T1000 (cell line): ENCODE measurements around the gene H2AZ2.
"Not testable (repeated sequence)": the region's sequence is repeated elsewhere in the genome, so short reads cannot be mapped to it uniquely, and the experiment has no call there.

Experiments used
- DNase-seq: peaks from one replicate; lab custom pipeline; 2025; ENCODE audit warnings: mixed read lengths; lab: John Stamatoyannopoulos, UW

Gene H2AZ2

GRCh38 chr7:44814919-44815318 is 33.0 kb downstream of the H2AZ2 start:
- no peak for DNase-seq

DNA sequence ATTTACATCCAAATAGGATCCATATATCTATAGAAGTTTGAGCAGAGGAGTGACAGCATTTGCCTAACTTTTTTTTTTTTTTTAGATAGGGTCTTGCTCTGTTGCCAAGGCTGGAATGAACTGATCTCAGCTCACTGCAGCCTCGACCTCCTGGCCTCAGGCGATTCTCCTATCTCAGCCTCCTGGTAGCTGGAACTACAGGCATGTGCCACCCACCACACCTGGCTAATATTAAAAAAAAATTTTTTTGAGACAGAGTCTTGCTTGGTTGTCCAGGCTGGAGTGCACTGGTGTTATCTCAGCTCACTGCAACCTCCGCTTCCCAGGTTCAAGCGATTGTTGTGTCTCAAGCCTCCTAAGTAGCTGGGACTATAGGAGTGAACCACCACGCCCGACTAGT is 36.3 kb downstream of the H2AZ2 start:
- DNase-seq, result no peak

DNA sequence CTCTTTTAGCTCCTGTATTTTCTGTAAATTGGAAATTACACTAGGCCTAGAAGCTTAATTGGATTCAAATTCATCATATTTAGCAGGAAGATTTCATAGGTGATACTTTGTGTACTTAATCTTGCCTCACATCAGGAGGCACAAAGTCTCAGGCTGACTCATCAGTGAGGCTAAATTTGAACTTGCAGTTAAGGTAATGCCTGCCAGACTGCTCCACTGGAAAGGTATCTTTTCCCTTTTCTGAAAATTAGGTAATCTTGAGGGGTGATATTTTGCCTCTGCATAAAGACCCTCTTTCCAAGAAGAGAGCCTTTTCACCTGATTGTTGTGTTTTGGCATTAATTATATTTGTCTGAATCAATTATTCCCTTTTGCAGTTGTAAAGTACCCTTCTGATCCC is 36.8 kb downstream of the H2AZ2 start:
- DNase-seq, result no peak

DNA sequence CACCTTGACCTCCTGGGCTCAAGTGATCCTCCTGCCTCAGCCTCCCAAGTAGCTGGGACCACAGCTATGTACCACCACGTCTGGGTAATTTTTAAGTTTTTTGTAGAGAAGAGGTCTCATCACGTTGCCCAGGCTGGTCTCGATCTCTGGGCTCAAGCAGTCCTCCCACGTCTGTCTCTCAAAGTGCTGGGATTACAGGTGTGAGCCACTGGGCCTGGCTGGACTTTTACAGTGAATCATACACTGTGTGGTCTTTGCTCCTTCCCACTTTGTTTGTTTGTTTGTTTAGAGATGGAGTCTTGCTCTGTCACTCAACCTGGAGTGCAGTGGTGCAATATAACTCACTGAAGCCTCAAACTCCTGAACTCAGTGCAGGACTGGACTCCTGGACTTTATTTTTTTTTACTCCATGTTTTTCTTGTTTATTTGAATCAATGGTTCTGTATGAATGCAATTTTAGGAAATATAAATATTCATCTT is 38.9 kb downstream of the H2AZ2 start:
- no peak for DNase-seq

DNA sequence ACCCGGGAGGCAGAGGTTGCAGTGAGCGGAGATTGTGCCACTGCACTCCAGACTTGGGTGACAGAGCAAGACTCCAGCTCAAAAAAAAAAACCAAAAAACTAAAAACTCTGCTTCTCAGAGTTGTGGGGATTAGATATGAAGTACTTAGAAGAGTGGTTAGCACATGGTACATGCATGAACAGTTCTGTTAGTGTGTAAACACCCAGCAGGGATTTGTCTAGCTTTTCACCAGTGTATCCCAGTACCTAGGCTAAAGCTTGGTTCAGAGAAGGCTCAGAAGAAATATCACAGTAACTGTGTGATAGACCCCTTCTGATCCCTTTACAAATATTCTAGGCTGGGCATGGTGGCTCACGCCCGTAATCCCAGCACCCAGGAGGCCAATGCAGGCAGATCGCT is 41.9 kb downstream of the H2AZ2 start:
- no peak for DNase-seq

GRCh38 chr7:44803828-44804519 is 43.9 kb downstream of the H2AZ2 start:
- not testable (repeated sequence) for DNase-seq

GRCh38 chr7:44802418-44803025 is 45.4 kb downstream of the H2AZ2 start:
- DNase-seq, result no peak

- no peak for DNase-seq
These were observed 46.0 kb downstream of the H2AZ2 start for GRCh38 chr7:44801890-44802289.

- DNase-seq, result no peak
These were observed 47.9 kb downstream of the H2AZ2 start for GRCh38 chr7:44799939-44800338.

DNA sequence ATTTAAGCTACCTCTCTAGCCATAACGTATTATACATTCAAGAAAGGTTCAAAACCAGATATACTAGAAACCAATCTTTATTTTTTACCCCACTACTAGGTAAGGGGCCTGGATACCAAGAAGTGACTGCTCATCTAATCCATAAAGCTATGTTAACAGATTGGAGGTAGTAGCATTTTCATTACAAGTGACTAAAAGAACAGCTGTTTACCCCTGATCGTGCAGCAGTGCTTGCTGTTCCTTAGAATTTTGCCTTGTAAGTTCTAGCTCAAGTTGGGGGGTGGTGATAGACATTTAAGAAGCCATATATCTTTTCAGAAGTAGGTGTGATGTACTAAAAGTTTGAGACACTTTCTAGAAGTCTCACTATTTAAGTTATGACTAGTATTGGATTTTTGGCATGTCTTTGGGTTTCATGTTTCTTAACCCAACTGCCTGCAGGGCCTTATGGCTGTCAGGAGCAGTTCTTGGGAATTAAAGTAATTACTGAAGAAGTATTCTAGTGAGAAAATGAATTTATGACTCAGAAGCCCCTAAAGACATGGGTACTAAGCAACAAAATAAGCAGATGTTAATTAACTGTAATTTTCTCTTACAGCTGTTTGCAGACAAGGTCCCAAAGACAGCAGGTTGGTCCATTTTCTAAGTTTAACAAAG is 49.1 kb downstream of the H2AZ2 start:
- no peak for DNase-seq

DNA sequence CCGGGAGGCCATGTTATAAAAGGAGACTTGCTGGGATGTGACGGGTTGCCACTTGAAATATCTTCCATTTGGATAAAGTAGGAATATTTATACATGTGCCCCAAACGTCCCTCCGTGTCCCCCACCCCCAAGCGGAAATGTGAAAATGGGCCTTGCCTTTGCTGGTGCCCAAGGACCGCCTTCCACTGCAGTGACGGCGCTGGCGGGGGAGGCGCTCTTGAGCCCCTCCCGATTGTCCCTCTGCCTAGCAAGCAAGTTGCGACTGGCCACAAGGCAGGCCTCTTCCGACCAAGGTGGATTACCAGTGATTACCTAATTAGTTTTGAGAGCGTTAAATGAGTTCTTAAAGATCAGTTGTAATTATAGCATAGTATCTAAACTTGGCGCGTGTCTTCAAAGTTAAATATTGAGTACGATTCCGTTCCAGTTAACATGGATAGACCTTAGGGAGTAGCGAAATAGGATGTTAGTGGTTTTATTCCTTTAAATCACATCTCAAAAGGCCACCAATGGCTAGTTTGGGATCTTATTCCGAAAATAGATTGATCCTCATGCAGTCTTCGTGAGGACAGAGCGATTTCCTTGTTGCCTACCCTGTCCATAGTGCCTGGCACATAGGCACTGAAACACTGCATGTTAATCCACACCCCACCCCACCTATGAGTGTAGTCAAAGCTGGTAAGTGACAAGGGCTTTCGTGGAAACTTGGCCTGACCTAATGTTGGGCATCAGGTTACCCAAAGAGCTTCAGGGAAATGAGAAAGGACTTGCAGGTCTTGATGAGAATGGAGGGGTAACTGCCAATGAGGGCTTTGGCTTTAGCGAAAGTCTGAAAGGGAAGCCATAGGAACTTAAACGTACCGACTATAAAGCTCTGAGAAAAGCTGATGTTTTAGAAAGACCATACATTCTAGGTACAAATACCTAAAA is 50.3 kb downstream of the H2AZ2 start:
- peak; percentile 41 for DNase-seq

DNA sequence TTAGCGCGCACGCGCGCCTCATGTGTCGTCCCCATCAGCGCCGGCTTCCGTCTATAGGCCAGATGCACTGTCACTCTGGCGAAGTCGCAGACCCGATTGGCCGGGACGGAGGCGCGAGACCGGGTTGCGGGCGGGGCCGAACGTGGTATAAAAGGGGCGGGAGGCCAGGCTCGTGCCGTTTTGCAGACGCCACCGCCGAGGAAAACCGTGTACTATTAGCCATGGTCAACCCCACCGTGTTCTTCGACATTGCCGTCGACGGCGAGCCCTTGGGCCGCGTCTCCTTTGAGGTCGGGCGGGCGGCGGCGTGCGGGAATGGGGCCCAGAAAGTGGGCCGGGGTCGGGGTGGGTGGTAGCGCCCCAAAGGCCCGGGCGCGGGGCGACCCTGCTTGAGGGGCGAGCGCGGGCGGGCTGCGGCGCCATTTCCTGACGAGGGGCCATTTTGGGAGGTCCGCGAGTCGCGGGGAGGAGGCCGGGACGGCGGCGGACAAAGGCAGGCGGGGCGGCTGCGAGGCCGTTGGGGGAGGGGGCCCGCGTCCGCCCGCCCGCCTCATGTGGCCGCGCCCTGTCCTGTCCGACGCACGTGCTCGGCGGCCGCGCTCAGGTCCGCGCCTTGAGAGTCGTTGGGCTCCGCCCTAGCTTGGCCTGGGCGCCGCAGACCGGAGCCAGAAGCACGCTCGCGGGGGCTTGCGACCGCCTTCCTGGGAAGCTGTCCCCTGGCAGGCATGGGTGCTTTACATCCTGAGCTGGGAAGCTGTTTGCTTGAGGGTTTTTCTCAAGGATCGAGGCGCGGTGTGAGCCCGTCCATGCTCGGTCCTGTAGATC is 51.2 kb downstream of the H2AZ2 start, which contains the start of gene PPIA:
Gene PPIA, plus strand, starts transcription at position 178 of the 825 bp plus-strand sequence. Its CDS starts 44 bp downstream, at position 222.
- DNase-seq, result peak; percentile 97

GRCh38 chr7:44796034-44796503 is 51.8 kb downstream of the H2AZ2 start:
- DNase-seq, result no peak

- DNase-seq, result no peak
These were observed 53.6 kb downstream of the H2AZ2 start for GRCh38 chr7:44794331-44794730.

DNA sequence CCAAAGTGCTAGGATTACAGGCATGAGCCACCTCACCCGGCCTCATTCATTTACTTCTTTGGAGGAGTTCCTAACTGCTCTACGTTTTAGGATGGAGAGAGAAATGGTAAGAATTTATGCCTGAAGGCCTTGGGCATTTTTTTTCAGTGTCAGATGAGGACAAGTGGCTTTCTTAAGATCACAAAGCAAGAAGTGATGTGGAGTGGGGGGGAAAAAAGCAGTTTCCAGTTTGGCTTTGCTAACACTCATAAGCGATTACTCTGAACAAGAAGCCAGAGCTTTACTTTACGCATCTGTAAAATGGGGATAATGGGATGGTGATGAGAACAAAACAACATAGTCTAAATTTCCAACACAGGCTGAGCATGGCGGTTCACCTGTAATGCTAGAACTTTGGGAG is 54.0 kb downstream of the H2AZ2 start:
- DNase-seq, result no peak

- no peak for DNase-seq
These were observed 56.3 kb downstream of the H2AZ2 start for GRCh38 chr7:44791278-44792219.

- DNase-seq, result no peak
These were observed 57.9 kb downstream of the H2AZ2 start for GRCh38 chr7:44789990-44790389.

DNA sequence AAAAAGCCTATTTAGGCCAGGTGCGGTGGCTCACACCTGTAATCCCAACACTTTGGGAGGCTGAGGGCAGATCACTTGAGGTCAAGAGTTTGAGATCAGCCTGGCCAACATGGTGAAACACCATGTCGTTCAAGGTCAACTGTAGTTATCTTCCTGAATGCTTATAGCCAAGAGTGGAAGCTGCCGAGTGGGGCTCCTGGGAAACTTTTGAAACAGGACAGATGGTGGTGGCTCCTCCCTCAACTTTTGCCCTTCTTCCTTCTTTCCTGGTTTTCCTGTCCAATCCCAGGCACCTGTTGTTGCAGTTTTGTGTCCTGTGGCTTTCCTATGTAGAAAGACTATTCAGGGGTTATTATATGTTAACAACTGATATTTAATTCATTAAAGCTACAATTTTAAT is 60.1 kb downstream of the H2AZ2 start:
- no peak for DNase-seq

GRCh38 chr7:44787041-44787440 is 60.8 kb downstream of the H2AZ2 start:
- no peak for DNase-seq

DNA sequence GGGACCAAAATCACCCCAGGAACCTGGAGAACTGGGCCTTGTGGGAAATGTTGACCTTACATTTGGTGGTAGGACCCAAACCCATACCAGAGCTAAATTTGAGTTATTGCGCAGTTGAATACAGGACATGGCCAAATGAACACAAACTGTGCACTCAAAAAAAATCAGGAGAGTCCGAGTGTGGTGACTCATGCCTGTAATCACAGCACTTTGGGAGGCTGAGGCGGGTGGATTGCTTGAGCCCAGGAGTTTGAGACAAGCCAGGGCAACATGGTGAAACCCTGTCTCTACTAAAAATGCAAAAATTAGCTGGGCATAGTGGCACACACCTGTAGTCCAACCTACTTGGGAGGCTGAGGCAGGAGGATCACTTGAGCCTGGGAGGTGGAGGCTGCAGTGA is 62.7 kb downstream of the H2AZ2 start:
- DNase-seq, result not testable (repeated sequence)
